HG03457 (cell line): ENCODE measurements around the gene CEP295NL.
"Not testable (repeated sequence)": the region's sequence is repeated elsewhere in the genome, so short reads cannot be mapped to it uniquely, and the experiment has no call there.

Experiments used
- ATAC-seq: cut with Tn5 transposase; IDR thresholded peaks from one replicate; pipeline ENCODE4 v1.9.1; 2021; ENCODE audit warnings: moderate number of reproducible peaks; ENCODE audit not compliant: unreplicated experiment

The CEP295NL gene

DNA sequence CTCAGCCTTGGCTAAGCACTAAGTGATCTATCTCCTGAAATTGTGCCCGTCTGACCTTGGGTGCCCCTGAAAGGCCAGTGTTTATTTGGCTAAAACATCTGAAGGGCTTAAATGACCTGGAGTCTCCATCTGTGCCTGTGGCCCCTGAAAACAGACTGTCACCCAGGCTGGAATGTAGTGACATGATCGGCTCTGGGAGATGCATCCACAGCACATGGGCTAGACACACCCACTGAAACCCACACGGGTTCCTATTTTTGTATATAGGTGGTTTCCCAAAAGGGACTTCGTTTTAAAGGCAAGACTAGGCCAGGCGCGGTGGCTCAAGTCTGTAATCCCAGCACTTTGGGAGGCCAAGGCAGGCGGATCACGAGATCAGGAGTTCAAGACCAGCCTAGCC lies 13.5 kb downstream of the CEP295NL start:
- no peak for ATAC-seq

DNA sequence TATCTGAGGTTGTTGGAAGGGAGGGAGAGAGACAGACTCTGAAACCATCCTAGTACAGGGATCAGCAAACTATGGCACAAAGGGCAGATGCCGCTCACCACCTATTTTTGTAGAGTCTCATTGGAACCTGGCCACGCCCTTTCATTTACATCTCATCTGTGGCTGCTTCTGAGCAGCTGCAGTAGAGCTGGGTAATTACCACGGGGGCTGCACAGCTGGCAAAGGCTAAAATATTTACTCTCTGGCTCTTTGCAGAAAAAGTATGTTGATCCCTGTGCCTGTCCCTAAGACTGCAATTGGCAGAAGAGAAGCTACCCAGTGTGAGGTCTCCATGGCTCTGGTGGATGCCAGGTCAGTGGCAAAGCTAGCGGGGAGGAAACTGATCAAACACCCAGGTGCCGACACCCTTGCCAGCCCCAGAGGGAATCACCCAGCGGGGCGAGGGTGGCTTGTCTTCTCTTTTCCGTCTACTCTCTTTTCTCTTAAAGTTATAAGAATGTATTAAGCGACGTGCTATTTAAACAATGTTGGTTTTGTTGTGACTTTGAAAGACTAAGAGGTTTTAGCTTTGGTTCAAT lies 14.0 kb downstream of the CEP295NL start:
- ATAC-seq = no peak

GRCh38 chr17:78886954-78887353 lies 16.0 kb downstream of the CEP295NL start:
- ATAC-seq = no peak

DNA sequence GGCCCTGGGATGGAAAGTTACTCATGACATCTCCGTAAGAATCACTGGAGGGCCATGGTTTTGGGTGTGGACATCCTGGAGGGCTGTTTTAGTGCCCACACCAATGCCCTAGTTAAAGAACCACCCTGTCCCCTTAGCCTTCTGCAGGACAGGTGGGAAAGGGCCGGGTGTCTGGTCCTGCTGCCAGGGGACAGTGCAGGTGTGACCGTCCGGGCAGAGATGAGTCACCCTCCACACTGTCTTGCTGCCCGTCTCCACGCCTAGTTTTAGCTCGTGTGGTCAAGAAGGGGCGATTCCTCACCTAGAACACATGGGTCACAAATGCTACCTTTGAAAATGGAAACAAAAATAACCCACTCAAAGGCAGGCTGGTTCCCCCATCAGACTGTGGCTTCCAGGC lies 17.0 kb downstream of the CEP295NL start:
- no peak for ATAC-seq

- no peak for ATAC-seq
Observed at GRCh38 chr17:78884876-78885667, 17.9 kb downstream of the CEP295NL start.

DNA sequence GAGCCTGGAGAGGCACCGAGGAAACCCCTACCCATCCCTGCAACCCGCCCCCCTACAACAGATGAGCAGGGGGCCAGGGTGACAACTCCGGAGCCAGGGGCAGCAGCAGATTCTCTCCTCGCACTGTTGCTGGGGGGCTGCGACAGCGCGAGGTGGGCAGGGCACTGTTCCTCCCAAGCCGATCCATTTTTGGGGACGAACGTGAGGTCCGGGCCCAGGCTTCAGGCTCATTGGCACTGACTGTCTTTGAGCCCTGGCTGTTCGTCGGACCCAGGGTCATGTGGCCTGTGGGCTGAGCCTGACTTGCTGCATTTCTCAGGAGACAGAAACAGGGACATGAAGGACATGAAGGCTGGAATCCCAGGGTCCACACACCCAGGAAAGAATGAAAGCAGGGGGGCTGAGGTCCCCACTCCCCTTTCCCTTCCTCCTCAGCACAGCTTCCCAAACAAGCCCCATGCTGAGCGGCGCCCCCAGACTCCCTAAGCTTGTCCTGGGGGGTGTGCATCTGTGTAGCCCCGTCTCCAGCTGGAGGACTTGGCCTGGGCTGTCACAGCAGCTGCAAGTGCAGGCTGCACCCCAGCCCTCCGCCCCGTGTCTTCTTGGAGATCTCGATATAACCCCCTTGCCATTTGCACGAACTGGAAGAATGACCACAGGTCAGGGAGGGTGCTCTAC lies 18.7 kb downstream of the CEP295NL start:
- no peak for ATAC-seq

DNA sequence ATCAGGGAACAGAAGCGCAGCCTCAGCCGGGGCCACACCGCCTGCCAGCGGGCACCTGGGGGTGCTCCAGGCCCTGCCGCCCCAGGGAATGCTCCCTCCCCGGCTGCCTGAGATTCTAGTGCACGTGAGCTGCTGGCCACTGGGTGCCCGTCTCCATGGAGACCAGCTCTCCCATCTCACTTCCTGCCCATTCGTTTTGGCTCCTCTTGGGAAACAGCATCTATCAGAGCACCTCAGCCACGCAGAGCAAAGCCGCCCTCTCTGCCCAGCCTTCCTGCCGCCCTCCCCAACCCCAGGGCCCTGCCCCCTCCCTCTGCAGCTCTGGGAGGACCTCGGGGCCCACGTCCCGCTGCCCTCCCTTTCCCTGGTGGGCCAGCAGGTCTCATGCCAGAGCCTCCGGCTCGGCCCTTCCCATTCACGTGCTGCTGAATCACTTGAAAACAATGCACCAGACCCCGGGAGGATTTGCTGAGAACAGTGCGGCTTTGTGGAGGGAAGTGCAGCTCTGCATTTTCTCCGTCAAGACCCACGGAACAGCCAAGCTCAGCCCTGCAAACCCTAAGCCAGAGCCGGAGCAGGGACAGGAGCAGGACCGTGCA lies 19.4 kb downstream of the CEP295NL start:
- ATAC-seq = no peak

DNA sequence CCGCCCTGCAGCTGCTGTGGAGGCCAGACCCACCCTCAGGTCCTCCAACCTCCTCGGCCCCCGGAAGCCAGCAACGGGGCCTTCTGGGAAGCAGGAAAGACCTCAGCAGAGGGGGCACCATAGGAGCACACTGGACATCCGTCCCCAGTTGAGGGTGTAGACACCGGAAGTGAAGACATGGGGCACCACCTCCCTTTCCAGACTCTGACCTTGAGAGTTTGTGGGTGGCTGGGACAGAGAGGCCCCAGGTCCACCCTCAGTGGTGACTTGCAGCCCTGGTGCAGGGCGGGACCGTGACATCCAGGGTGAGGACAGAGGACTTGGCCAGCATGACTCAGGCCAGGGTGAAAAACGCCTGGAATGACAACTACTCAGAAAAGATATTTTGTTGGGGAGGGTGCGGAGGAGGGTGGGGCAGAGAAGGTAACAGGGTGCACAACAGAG lies 19.9 kb downstream of the CEP295NL start:
- no peak for ATAC-seq

- no peak for ATAC-seq
Observed at GRCh38 chr17:78882540-78883088, 20.4 kb downstream of the CEP295NL start.

DNA sequence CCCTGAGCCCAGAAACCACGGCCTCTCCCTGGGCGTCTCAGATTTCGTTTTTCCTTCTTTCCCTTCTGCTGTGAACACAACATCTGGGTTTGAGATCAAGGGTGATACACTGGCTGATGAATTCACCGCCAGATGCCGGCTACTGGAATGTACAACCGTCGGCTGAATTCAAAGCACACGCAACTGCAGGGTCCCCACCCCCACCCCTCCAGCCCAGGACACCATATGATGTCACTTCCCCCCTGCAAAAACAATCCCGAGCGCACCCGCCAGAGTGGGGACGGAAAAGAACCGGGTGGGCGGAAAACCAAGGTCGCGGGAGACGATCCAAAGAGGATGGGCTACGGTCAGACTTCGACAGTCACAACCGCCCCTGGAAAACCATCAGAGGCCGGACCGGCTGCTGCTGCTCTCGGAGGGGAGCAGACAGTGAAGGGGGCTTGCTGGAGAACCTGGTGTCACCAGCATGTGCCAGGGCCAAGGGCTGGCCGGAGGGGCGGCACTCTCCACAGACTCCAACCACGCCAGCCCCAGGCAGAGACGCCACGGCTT lies 23.3 kb downstream of the CEP295NL start:
- ATAC-seq = no peak

DNA sequence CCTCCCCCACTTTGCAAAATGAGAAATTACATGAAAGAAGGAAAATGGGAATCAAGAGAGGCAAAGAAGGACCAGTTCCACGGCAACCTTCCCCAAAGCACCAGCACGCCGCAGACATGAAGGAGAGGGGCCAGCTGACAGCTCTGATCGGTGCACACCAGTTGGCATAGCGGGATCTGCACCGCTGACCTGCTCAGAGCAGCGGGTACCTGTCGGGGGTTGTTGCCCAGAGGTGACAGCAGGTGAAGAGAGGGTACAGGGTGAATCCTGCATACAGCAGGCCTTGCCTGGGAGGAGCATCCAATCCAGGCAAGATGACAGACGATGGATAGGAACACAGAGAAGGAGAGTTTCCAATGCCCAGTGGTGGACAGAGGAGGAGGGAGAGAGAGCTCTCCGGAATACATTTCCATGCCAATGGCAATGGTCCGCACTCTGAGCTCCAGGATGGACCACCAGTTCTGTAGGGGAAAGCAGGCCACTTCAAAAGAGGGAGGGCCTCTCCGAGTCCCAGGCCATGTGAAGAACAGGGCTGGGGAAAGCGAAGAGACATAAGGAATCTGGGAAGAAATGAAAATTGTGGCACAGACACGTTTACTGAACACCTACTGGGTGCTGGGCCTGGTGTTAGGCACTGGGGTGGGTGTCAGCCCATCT lies 24.0 kb downstream of the CEP295NL start:
- ATAC-seq = no peak

GRCh38 chr17:78878261-78878660 lies 24.7 kb downstream of the CEP295NL start:
- ATAC-seq = no peak

DNA sequence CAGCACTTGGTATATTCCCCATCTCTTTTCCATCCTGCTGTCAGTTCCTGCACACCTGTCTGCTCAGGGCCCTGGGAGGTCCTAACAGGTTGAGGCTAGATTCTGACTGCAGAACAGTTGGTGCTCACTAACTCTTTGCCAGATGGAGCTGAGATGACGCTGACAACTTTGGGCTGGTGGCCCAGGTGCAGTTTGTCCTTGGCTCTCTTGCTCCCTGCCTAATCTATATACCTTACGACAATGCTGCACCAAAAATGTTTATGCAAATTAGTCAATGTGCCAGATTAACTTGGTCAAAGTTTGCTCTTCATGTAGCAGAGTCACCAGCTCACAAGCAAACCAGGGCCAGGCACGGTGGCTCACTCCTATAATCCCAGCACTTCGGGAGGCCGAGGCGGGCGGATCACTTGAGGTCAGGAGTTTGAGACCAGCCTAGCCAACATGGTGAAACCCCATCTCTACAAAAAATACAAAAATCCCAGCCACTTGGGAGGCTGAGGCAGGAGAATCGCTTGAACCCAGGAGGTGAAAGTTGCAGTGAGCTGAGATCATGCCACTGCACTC lies 26.0 kb downstream of the CEP295NL start:
- not testable (repeated sequence) for ATAC-seq

GRCh38 chr17:78876094-78876597 lies 26.9 kb downstream of the CEP295NL start:
- ATAC-seq = no peak

GRCh38 chr17:78875363-78876093 lies 27.5 kb downstream of the CEP295NL start:
- no peak for ATAC-seq

DNA sequence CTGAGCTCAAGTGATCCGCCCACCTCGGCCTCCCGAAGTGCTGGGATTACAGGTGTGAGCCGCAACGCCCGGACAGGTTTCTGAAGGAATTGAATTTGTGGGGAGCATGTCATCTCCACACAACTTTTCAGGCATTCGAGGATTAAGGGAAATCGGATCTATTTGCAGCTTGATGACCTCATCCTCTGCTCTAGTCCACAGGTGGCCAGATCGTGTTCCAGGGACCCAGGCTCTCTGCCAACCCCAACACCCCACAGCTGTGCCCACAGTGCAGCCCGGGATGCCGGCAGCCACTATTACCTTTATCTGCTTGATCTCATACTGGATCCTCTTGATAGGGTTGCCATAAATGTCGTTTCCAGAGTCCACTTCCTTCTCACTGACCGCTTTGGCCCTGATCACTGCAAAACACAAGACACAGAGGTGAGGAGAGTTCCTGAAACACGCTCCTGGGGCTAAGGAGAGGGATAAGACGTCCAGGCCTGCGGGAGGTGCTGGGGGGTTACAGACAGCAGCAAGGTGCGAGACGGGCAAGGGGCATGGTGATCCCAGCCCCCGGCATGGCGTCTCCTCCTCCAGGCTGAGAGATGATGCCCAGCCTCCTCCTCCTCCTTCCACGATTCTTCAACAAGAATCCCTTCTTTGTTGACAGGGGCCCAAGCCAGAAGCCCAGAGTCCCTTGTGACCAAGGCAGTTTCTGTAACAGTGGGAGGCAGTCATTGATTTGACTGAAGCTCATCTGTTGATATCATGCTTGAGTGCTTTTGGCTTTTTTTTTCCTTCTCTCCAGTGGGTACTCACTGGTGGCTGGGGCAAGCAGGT lies 29.3 kb downstream of the CEP295NL start:
- no peak for ATAC-seq

- no peak for ATAC-seq
Observed at GRCh38 chr17:78872486-78872885, 30.5 kb downstream of the CEP295NL start.

- ATAC-seq = no peak
Observed at GRCh38 chr17:78870621-78871020, 32.4 kb downstream of the CEP295NL start.
